Measurements from ENCODE around the gene SGCA. TPM values are rescaled to one million over a fixed set of nuclear protein-coding genes. Genes with fewer than 3 reads are reported as not detected.

SGCA gene
- total RNA-seq, 2 donors from 2014 or later: 1.3 TPM; not detected in 1

- WGBS, 2 donors: 1% methylated on average over 30 of the region's 30 CpGs; no CpG with 5 or more reads in 1 of the 2 donors
- intact Hi-C loops (cut with DNase I): no loop called here
These were observed 16.8 kb upstream of the SGCA start for GRCh38 chr17:50149091-50149416.

GRCh38 chr17:50149417-50150353, 16.1 kb upstream of the SGCA start:
- no peaks in the 10 kb centered on the region for H3K36me3 ChIP-seq (replicated peaks in 1 of 2; ENCODE audit: insufficient read depth in 1 of 2, low read depth in 2 of 2)
- peak overlapping the region; percentile 67 to 70 for H3K4me3 ChIP-seq
- DNase-seq: peak; percentile 70 to 79 (median 74)
- intact Hi-C loops (cut with DNase I): no loop called here
- H3K4me1 ChIP-seq: peaks cover 66% of the 10 kb centered on the region
- TF ChIP-seq CTCF (IDR thresholded peaks at IDR 0.05): peak in 3 of 7 experiments; percentile 9 to 46 (median 46)
- TF ChIP-seq POLR2A (IDR thresholded peaks at IDR 0.05): peak; percentile 32 to 33 (median 33)
- peak; percentile 49 for ATAC-seq
- H3K27me3 ChIP-seq: no peaks in the 10 kb centered on the region
- 0 to 1% methylated on average over 1 to 122 of the region's 123 CpGs for WGBS, 2 donors
- H3K27ac ChIP-seq: peak overlapping the region; percentile 73 to 86 (median 82)
- H3K9me3 ChIP-seq: no peaks in the 10 kb centered on the region

More at GRCh38 chr17:50149091-50149416, 16.8 kb upstream of the SGCA start:
- H3K36me3 ChIP-seq (replicated peaks in 1 of 2; ENCODE audit: insufficient read depth in 1 of 2, low read depth in 2 of 2): peaks cover 0 to 3% of the 10 kb centered on the region in 2 donors
- TF ChIP-seq CTCF (IDR thresholded peaks at IDR 0.05): no peak
- no peak for TF ChIP-seq POLR2A (IDR thresholded peaks at IDR 0.05)
- peaks cover 60% of the 10 kb centered on the region for H3K4me1 ChIP-seq
- DNase-seq (no peak), ATAC-seq (no peak)
- H3K4me3 ChIP-seq: peak overlapping the region; percentile 39 to 67
- peak overlapping the region; percentile 73 to 86 (median 82) for H3K27ac ChIP-seq
- no peaks in the 10 kb centered on the region for H3K9me3 ChIP-seq
- H3K27me3 ChIP-seq: no peaks in the 10 kb centered on the region

- Histone ChIP-seq H3K9me3 (no peaks in the 10 kb centered on the region), H3K27me3 (no peaks in the 10 kb centered on the region), H3K4me3 (peak within 1 kb of the TSS; percentile 67 to 70), H3K36me3 (replicated peaks in 1 of 2; ENCODE audit: insufficient read depth in 1 of 2, low read depth in 2 of 2) (no peaks in the 10 kb centered on the region), H3K27ac (peak within 1 kb of the TSS; percentile 73 to 86 (median 82)), H3K4me1 (peaks cover 70% of the 10 kb centered on the region)
- TF ChIP-seq POLR2A (IDR thresholded peaks at IDR 0.05) (no peak), CTCF (IDR thresholded peaks at IDR 0.05) (no peak)
- intact Hi-C loops (cut with DNase I): no loop called here
- peak; percentile 10 for ATAC-seq
- no peak for DNase-seq
- 0 to 1% methylated on average over 20 to 69 of the region's 69 CpGs for WGBS, 2 donors
These were observed 15.3 kb upstream of the SGCA start, which contains the start of gene PPP1R9B for GRCh38 chr17:50150354-50151040. Gene PPP1R9B (minus strand): TSS chr17:50150677. CDS start chr17:50150513, 164 bp downstream.

- intact Hi-C loops (cut with DNase I): no loop called here
- whole genome bisulfite sequencing, 2 donors: 2% methylated on average over 21 to 26 of the region's 40 CpGs
- TF ChIP-seq POLR2A (IDR thresholded peaks at IDR 0.05) (peak in 2 of 3 donors; percentile 23 to 29), CTCF (IDR thresholded peaks at IDR 0.05) (peak; percentile 57 to 85 (median 73))
- Histone ChIP-seq H3K27ac (peak overlapping the region; percentile 55 to 86 (median 82)), H3K36me3 (replicated peaks in 1 of 2; ENCODE audit: insufficient read depth in 1 of 2, low read depth in 2 of 2) (no peaks in the 10 kb centered on the region), H3K9me3 (no peaks in the 10 kb centered on the region), H3K4me1 (peaks cover 65% of the 10 kb centered on the region), H3K27me3 (no peaks in the 10 kb centered on the region), H3K4me3 (peak overlapping the region; percentile 67 to 70)
- DNase-seq (peak; percentile 86 to 90 (median 90)), ATAC-seq (peak; percentile 77)
These were observed 14.5 kb upstream of the SGCA start for GRCh38 chr17:50151041-50151936.

Data from body of pancreas (tissue), 4 donors.